HEK293 (cell line): Measurements from ENCODE around the gene PBX3.

Experiments
- CTCF ChIP-seq: fragments of 450-650 bp; formaldehyde crosslinking; IDR thresholded peaks from 2 replicates; pipeline ENCODE4 v1.5.1; 2016; ENCODE audit warnings: missing biosample characterization, missing genetic modification characterization
- ZNF280D ChIP-seq: fragments of 450-650 bp; formaldehyde crosslinking; IDR thresholded peaks from 2 replicates; pipeline ENCODE4 v1.5.1; 2016; ENCODE audit warnings: missing biosample characterization, missing genetic modification characterization
- ZNF701 ChIP-seq: fragments of 450-650 bp; formaldehyde crosslinking; IDR thresholded peaks from 2 replicates; pipeline ENCODE4 v1.5.1; 2016; ENCODE audit warnings: missing biosample characterization, missing genetic modification characterization
- ZNF768 ChIP-seq: fragments of 450-650 bp; formaldehyde crosslinking; IDR thresholded peaks from 2 replicates; pipeline ENCODE4 v1.5.1; 2018; ENCODE audit warnings: missing biosample characterization, mild to moderate bottlenecking, missing genetic modification characterization
- ZNF776 ChIP-seq: fragments of 450-650 bp; formaldehyde crosslinking; IDR thresholded peaks from 2 replicates; pipeline ENCODE4 v1.5.0; 2017; ENCODE audit warnings: missing biosample characterization, missing genetic modification characterization, borderline replicate concordance

GRCh38 chr9:125797930-125798329 lies 50.8 kb downstream of the PBX3 start:
- TF ChIP-seq ZNF280D (tag by site-specific recombination) (no peak), ZNF776 (tag by site-specific recombination) (no peak), ZNF768 (tag by site-specific recombination) (no peak), CTCF (tag by site-specific recombination) (no peak), ZNF701 (tag by site-specific recombination) (no peak)
